GM21423 (cell line): ENCODE measurements around the gene DENND6A.
"Not testable (repeated sequence)": the region's sequence is repeated elsewhere in the genome, so short reads cannot be mapped to it uniquely, and the experiment has no call there.

Experiments used
- ATAC-seq: cut with Tn5 transposase; IDR thresholded peaks from one replicate; pipeline ENCODE4 v1.9.1; 2021; ENCODE audit warnings: mild to moderate bottlenecking, moderate library complexity; ENCODE audit not compliant: unreplicated experiment

Gene DENND6A

DNA sequence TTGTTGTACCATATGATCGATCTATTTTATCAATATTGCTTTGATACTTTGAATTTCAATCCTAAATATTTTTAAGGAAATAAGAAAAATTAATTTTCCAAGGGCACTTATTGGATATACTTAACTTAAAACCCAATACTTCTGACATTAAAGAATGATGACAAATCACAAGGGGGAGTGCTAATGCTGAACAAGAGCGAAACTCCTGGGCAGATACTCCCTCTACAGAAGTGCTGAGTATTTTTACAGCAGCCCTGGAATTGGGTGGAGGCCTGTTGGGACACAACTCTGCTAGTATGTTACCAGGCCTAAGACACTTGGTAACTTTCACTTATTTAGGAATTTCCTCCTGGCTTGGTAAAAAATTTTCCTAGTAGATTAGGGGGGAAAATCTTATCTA is 46.2 kb downstream of the DENND6A start:
- no peak for ATAC-seq

DNA sequence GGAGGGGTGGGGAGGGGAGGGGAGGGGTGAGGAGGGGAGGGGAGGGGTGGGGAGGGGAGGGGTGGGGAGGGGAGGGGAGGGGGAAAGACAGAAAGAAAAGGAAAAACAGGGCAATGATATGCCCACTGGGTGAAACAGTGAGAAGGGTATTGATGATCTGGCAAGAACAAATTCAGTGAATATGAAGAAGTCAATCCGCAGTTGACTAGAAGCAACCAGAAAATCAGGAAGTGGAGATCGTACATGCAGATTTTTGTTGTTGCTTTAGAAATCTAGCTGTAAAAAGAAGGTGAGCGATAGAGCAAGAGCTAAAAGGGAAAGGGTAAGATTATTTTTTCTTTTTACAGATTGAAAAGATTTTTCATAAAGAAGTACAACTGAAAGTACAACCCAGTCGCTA is 48.1 kb downstream of the DENND6A start:
- ATAC-seq: no peak

- ATAC-seq: no peak
Measured at GRCh38 chr3:57637391-57637790, 55.5 kb downstream of the DENND6A start.

GRCh38 chr3:57634259-57634658 is 58.6 kb downstream of the DENND6A start:
- ATAC-seq: not testable (repeated sequence)

- no peak for ATAC-seq
Measured at GRCh38 chr3:57627976-57628375, 64.9 kb downstream of the DENND6A start.

DNA sequence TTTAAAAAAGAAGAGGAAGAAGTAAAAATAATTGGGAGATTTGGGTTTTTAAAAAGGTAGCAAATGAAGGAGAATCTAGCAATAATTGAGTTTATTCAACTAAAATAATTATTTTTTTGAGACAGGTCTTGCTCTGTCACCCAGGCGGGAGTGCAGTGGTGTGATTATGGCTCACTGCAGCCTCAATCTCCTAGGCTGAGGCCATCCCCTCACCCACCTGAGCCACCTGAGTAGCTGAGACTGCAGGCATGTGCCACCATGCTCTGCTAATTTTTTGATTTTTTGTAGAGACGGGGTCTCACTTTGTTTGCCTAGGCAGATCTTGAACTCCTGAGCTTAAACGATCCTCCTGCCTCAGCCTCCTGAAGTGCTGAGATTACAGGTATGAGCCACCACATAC is 68.1 kb downstream of the DENND6A start:
- ATAC-seq: no peak

DNA sequence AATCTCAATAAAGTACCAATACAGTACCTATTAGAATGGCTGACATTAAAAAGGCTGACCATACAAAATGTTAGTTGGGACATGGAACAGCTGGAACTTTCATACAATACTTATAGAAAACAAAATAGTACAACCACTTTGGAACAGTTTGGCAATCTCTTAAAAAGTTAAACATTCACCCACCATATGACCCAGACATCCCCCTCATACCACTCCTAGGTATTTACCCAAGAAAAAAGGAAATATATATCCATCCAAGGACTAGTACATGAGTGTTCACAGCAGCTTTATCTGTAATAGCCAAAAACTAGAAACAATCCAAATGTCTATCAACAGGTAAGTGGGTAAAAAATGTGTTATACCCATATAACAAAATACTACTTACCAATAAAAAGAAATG is 70.5 kb downstream of the DENND6A start:
- ATAC-seq: no peak

DNA sequence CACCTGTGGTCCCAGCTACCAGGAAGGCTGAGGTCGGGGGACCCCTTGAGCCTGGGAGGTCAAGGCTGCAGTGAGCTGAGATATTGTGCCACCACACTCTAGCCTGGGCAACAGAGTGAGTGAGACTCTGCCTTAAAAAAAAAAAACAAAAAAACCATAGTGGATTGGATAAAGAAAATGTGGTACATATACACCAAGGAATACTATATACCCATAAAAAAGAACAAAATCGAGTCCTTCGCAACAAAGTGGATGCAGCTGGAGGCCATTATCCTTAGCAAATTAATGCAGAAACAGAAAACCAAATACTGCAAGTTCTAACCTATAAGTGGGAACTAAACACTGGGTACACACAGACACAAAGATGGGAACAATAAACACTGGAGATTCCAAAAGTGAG is 75.1 kb downstream of the DENND6A start:
- ATAC-seq: no peak

DNA sequence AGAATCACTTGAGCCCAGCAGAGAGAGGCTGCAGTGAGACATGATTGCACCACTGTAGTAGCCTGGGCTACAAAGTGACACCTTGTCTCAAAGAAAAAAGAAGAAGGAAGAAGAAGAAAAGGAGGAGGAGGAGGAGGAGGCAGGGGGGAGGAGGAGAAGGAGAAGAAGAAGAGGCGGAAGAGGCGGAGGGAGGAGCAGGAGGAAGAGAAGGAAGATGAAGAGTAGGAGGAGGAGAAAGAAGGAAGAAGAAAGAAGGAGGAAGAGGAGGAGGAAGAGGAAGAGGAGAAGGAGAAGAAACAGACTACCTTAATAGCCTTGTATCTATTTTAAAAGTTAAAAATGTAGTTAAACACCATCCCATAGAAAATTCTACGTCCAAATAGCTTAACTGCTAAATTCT is 76.6 kb downstream of the DENND6A start:
- ATAC-seq: no peak

GRCh38 chr3:57611870-57612269 is 81.0 kb downstream of the DENND6A start:
- ATAC-seq: not testable (repeated sequence)

GRCh38 chr3:57605683-57606082 is 87.2 kb downstream of the DENND6A start:
- no peak for ATAC-seq

GRCh38 chr3:57604971-57605370 is 87.9 kb downstream of the DENND6A start:
- no peak for ATAC-seq

DNA sequence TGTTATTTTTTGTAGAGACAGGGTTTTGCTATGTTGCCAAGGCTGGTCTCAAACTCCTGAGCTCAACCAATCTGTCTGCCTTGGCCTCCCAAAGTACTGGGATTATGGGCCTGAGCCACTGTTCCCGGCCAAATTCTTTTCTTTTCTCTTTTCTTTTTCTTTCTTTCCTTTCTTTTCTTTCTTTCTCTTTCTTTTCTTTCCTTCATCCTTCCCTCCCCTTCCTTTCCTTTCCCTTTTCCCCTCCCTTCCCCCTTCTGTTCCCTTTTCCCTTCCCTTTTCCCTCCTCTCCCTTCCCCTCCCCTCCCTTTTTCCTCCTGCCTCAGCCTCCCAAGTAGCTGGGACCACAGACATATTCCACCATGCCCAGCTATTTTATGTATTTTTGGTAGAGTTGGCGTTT is 92.7 kb downstream of the DENND6A start:
- ATAC-seq: no peak

DNA sequence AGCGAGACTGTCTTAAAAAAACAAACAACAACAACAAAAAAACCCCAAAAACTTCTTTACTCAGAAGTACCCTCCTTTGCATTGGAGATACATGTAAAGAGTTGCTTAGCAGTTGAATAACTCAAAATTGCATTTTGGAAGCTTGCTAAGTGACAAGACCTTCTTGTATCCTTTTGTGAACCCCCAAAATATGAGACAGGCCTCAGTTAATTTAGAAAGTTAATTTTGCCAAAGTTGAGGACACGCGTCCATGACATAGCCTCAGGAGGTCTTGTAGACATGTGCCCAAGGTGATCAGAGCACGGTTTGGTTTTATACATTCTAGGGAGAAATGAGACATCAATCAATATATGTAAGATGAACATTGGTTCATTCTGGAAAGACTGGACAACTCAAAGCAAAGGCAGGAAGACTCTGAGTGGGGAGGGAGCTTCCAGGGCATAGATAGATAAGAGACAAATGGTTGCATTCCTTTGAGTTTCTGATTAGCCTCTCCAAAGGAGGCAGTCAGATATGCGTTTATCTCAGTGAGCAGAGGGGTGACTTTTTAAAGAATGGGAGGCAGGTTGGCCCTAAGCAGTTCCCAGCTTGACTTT is 94.0 kb downstream of the DENND6A start:
- ATAC-seq: no peak

DNA sequence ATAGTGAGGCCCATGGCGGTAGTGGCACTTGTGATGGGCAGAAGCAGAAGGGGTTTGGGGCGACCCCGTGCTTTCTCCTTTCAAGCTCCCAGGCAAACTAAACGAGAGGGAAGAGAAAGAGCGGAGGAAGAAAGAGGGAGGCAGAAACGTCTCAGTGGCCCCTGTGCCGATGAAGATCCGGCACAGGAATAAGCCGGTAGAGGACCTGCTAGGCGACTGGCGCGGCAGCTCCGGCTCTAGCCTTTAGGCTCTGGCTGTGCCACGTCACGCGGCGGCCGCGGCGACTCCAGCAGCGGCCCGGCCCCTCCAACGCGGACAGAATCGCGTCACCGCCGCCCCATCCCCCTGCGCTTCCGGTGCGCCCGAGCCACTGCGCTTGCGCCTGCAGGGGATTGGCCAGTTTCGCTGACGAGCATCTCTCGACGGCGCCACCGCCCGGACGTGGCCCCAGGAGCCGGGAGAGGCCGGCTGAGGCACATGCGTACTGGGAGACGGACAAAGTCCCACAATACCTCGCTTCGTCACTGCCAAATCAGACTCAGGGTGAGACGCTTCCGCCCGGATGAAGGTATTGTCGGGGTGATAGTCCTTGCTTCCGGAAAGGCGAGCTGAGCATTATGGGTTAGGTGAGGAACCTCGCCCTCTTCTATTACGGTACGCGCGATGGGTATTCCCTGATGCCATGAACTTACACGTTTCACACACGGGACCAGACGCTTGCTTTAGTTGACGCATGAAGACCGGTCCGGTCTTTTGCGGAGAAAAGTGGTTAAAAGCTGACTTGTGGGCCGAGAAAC is 95.6 kb downstream of the DENND6A start, which contains the start of gene ARF4:
TSS of gene ARF4 (minus strand) at position 218 of the 797 bp plus-strand sequence. CDS start at position 14, 204 bp downstream.
- ATAC-seq: peak; percentile 92

DNA sequence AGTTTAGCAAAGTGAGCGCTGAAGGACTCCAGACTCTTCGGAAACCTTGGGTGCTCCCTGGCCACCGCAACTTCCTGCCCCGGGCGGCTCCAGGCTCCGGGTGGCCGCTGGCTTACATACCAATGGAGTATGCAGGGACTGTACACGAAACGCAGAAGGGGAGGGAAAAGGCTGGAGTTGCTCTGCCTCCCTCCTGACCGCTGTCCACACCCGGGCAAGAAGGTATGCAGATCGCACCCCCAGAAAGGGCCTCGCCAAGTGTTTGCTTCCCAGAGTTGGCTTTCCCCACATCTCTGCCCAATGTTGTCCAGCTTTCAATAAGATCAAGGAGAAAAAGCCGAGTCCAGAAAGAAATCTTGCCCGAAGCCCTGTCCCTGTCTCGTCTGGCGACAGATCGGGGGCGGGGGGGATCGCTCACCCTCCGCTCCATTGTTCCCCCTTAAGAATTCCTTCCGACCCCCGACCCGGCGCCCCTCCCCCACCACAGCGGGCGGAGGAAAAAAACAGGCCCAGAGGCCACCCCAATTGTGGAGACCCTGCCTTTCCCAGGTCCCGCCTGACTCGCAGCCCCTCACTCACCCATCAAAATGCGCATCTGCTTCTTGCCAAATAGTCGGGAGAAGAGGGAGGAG is 96.3 kb downstream of the DENND6A start:
- no peak for ATAC-seq

GRCh38 chr3:57594576-57594975 is 98.3 kb downstream of the DENND6A start:
- no peak for ATAC-seq

DNA sequence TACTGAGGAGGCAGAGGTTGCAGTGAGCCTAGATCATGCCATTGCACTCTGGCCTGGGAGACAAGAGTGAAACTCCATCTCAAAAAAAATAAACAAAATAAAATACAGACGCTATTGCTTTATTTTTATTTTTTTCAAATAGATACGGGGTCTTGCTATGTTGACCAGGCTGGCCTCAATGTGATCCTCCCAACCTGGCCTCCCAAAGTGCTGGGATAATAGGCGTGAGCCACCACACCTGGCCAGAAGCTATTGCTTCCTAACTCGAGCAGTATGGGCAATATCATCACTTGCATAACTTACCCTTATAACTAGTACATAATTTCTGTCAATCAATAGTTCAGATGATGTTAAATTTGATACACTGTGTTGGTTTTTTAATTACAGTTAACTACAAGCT is 98.7 kb downstream of the DENND6A start:
- ATAC-seq: no peak

- ATAC-seq: no peak
Measured at GRCh38 chr3:57592306-57592705, 100.6 kb downstream of the DENND6A start.

GRCh38 chr3:57587905-57588304 is 105.0 kb downstream of the DENND6A start:
- ATAC-seq: no peak

DNA sequence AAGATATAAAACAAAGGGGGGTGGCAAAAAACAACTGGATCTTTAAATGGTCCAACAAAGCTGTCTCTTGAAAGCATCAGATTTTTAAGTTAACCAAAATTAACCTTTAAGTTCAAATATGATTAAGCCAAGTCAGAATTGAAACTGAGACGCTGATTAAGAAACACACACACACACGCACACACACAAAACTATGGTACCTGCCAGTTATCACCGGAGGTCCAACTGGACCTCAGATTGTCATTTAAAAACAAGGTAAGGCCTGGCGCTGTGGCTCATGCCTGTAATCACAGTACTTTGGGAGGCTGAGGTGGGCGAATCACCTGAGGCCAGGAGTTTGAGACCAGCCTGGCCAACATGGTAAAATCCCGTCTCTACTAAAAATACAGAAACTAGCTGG is 106.1 kb downstream of the DENND6A start:
- no peak for ATAC-seq

GRCh38 chr3:57583544-57583943 is 109.3 kb downstream of the DENND6A start:
- ATAC-seq: no peak
